SJSA1 (cell line): ENCODE results near the gene TEAD1. TPM values are rescaled to one million over a fixed set of nuclear protein-coding genes. Genes with fewer than 3 reads are reported as not detected.

Experiments
- DNase-seq, 2 experiments: peaks; one replicate each; pipeline ENCODE4 v3.0.0-alpha.2; 2015 to 2020; ENCODE audit warnings: low spot score in 2 of 2, low read depth in 1 of 2
- H3K27ac ChIP-seq: fragments of 250-450 bp; sonication (Bioruptor Pico); 2 replicates; pipeline ENCODE4 v1.5.1; 2020; ENCODE audit warnings: mild to moderate bottlenecking, moderate library complexity
- H3K27me3 ChIP-seq: fragments of 250-450 bp; sonication (Bioruptor Pico); replicated peaks from 2 replicates; pipeline ENCODE4 v1.5.1; 2020; ENCODE audit warnings: mild to moderate bottlenecking, moderate library complexity
- H3K36me3 ChIP-seq: fragments of 250-450 bp; sonication (Bioruptor Pico); 2 replicates; pipeline ENCODE4 v1.5.1; 2020; ENCODE audit warnings: mild to moderate bottlenecking
- H3K4me1 ChIP-seq: fragments of 250-450 bp; sonication (Bioruptor Pico); replicated peaks from 2 replicates; pipeline ENCODE4 v1.6.1; 2021; ENCODE audit warnings: mild to moderate bottlenecking
- H3K4me3 ChIP-seq: fragments of 250-450 bp; sonication (Bioruptor Pico); 2 replicates; pipeline ENCODE4 v1.5.1; 2020; ENCODE audit warnings: mild to moderate bottlenecking
- H3K9me3 ChIP-seq: fragments of 250-450 bp; sonication (Bioruptor Pico); replicated peaks from 2 replicates; pipeline ENCODE4 v1.5.1; 2020; ENCODE audit warnings: mild to moderate bottlenecking
- total RNA-seq: library from RNA; depleted of rRNA; stranded (reverse); fragments of >200 nt; shearing (Covaris generic); gene quantifications from 2 replicates; pipeline ENCODE4 v1.2.3, GENCODE V29; 2014

TEAD1 gene
- total RNA-seq, 1 experiment from 2014 or later: 123 TPM

- H3K27me3 ChIP-seq: 0 out of 2 replicates have a peak, but pooled peaks cover 4% of the 10 kb centered on the region
- no peaks in the 10 kb centered on the region for H3K9me3 ChIP-seq
- no peak overlapping the region for H3K4me3 ChIP-seq
- H3K4me1 ChIP-seq: no peaks in the 10 kb centered on the region
- H3K27ac ChIP-seq: no peak overlapping the region
- DNase-seq: no peak
- H3K36me3 ChIP-seq: peaks cover 38% of the 10 kb centered on the region
Measured at GRCh38 chr11:12930850-12931249, 256.6 kb downstream of the TEAD1 start.

- peaks cover 41% of the 10 kb centered on the region for H3K36me3 ChIP-seq
- no peaks in the 10 kb centered on the region for H3K27me3 ChIP-seq
- H3K4me1 ChIP-seq: no peaks in the 10 kb centered on the region
- H3K9me3 ChIP-seq: no peaks in the 10 kb centered on the region
- no peak overlapping the region for H3K27ac ChIP-seq
- no peak overlapping the region for H3K4me3 ChIP-seq
- DNase-seq: no peak
Measured at GRCh38 chr11:12932485-12932884, 258.3 kb downstream of the TEAD1 start.

DNA sequence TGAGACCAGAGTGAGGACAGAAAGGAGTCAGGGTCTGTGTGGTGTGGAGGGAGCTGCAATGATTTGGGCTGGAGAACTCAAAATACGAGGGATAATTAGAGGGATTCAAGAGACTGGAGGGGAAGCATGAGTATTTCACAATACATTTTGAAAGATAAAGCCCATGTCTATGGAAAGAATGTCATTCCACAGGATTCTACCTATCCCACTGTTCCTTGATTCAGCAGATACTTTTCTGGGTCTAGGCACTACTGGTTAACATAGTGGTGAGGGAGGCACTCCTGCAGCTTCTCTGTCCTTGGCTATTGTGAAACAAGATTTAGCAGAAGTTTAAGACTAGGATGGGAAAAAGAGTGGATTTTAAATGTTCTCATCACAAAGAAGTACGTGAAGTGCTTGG lies 262.0 kb downstream of the TEAD1 start:
- H3K36me3 ChIP-seq: peaks cover 60% of the 10 kb centered on the region
- H3K27ac ChIP-seq: no peak overlapping the region
- H3K9me3 ChIP-seq: no peaks in the 10 kb centered on the region

DNA sequence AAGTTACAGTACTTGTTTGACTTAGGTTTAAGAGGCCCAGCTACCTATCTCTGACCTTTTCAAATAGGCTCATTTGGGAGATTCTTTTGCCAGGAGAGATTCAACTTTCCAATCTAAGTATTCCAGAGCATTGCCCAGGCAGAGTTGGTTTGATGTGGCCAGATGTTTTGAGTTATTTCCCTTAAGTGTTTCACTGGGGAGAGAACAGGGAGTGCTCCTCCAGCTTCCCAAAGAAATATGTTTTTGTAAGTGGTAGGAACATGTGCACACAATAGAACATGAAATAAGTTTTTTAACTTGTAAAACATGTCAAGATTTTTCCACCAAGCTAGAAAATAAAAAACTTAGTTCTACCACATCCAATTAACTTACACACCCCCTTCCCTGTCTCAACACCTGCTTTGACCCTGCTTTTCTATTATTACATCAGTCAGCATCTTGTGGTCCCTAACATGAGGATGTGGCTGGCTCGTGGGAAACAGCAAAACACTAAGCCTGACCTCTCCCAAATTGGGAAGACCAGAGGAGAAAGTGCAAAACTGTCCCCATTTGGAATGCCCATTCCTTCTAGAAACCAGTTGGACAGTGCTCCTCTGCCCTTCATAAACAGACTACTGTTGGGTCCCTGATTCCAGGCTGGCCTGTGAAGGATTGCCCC lies 264.5 kb downstream of the TEAD1 start:
- Histone ChIP-seq H3K4me1 (no peaks in the 10 kb centered on the region), H3K9me3 (no peaks in the 10 kb centered on the region), H3K27ac (no peak overlapping the region), H3K36me3 (peaks cover 59% of the 10 kb centered on the region), H3K4me3 (no peak overlapping the region), H3K27me3 (peaks cover 10% of the 10 kb centered on the region)
- no peak for DNase-seq

More for the DNA sequence above, 262.0 kb downstream of the TEAD1 start:
- no peaks in the 10 kb centered on the region for H3K4me1 ChIP-seq
- DNase-seq: no peak
- H3K27me3 ChIP-seq: peaks cover 10% of the 10 kb centered on the region
- no peak overlapping the region for H3K4me3 ChIP-seq

- Histone ChIP-seq H3K9me3 (no peaks in the 10 kb centered on the region), H3K4me1 (no peaks in the 10 kb centered on the region), H3K36me3 (peaks cover 48% of the 10 kb centered on the region), H3K27ac (no peak overlapping the region), H3K4me3 (no peak overlapping the region), H3K27me3 (peaks cover 10% of the 10 kb centered on the region)
- DNase-seq: no peak
Measured at GRCh38 chr11:12941671-12942070, 267.4 kb downstream of the TEAD1 start.

- Histone ChIP-seq H3K4me3 (no peak overlapping the region), H3K27ac (no peak overlapping the region), H3K27me3 (peaks cover 10% of the 10 kb centered on the region), H3K9me3 (no peaks in the 10 kb centered on the region), H3K4me1 (no peaks in the 10 kb centered on the region), H3K36me3 (peaks cover 45% of the 10 kb centered on the region)
- DNase-seq: no peak
Measured at GRCh38 chr11:12942157-12942556, 267.9 kb downstream of the TEAD1 start.

DNA sequence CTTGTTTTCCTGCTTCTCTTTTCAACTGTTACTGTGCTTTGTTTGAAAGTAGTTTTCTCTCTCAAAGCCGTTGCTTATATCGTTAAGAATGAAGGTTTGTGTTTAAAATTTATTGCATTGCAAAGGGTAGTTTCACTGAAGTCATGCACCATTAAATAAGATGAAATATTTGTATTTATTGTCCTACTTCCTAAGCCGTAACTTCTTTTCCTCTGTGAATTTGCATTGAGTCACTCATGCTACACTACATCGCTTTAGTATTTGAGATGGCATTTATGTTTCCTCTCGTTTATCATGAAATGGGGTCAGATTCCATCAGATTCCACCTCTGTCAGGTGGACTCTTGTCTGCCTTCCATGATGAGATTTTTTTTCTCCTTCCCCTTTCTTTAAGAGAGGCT lies 269.1 kb downstream of the TEAD1 start:
- Histone ChIP-seq H3K4me1 (no peaks in the 10 kb centered on the region), H3K27me3 (peaks cover 7% of the 10 kb centered on the region), H3K36me3 (peaks cover 42% of the 10 kb centered on the region), H3K4me3 (no peak overlapping the region), H3K9me3 (no peaks in the 10 kb centered on the region), H3K27ac (no peak overlapping the region)
- DNase-seq: no peak

DNA sequence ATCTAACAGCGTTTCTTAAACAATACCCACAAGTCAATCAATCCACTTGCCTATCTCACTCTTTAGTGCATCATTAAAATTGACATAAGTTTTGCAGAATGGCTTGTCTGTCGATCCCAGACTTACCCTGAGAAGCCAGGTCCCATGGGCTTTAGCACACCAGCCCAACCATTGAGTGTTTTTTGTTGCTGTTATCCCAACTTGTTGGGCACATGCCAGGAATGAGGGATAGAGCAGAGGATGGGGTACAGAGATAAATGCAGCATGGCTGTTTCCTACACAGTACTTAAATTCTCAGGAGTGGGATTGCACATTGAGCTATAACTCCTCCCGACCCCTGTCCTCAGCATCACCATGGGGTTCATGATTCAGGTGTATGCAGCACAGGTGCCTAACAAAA lies 270.7 kb downstream of the TEAD1 start:
- no peak overlapping the region for H3K27ac ChIP-seq
- peaks cover 7% of the 10 kb centered on the region; the same call in 1 of the 2 replicates for H3K27me3 ChIP-seq
- no peaks in the 10 kb centered on the region for H3K9me3 ChIP-seq
- H3K4me1 ChIP-seq: no peaks in the 10 kb centered on the region
- no peak overlapping the region for H3K4me3 ChIP-seq
- no peak for DNase-seq
- H3K36me3 ChIP-seq: peaks cover 26% of the 10 kb centered on the region

- no peak for DNase-seq
- Histone ChIP-seq H3K4me3 (no peak overlapping the region), H3K4me1 (no peaks in the 10 kb centered on the region), H3K9me3 (peaks cover 6% of the 10 kb centered on the region; the same call in 1 of the 2 replicates), H3K27ac (no peak overlapping the region), H3K27me3 (0 out of 2 replicates have a peak, but pooled peaks cover 2% of the 10 kb centered on the region), H3K36me3 (no peaks in the 10 kb centered on the region)
Measured at GRCh38 chr11:12949453-12949852, 275.2 kb downstream of the TEAD1 start.

DNA sequence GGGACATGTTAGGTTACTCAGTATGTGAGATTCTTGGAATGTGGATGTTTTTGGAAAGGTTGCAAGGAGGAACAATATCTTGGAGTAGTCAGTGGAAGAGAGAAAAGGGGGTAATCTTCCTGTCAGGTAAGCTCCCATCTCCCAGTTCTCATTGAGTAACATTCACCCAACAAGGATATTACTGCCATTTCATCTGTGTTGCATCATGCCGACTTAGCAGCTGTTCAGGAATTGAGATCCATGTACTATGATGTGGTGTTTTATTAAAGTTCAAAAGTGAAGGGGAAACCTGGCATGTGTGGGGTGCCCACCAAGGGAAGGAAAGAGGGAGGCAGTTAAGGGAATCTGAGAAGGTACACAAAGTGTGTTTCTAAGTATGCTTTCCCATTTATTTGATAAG lies 276.4 kb downstream of the TEAD1 start:
- Histone ChIP-seq H3K27ac (no peak overlapping the region), H3K4me3 (no peak overlapping the region), H3K27me3 (0 out of 2 replicates have a peak, but pooled peaks cover 5% of the 10 kb centered on the region), H3K36me3 (no peaks in the 10 kb centered on the region), H3K9me3 (peaks cover 6% of the 10 kb centered on the region; the same call in 1 of the 2 replicates), H3K4me1 (no peaks in the 10 kb centered on the region)
- no peak for DNase-seq

GRCh38 chr11:12951376-12951775 lies 277.2 kb downstream of the TEAD1 start:
- H3K9me3 ChIP-seq: peaks cover 6% of the 10 kb centered on the region; the same call in 1 of the 2 replicates
- H3K36me3 ChIP-seq: no peaks in the 10 kb centered on the region
- DNase-seq: no peak
- no peaks in the 10 kb centered on the region for H3K4me1 ChIP-seq
- no peak overlapping the region for H3K27ac ChIP-seq
- 0 out of 2 replicates have a peak, but pooled peaks cover 5% of the 10 kb centered on the region for H3K27me3 ChIP-seq
- no peak overlapping the region for H3K4me3 ChIP-seq

DNA sequence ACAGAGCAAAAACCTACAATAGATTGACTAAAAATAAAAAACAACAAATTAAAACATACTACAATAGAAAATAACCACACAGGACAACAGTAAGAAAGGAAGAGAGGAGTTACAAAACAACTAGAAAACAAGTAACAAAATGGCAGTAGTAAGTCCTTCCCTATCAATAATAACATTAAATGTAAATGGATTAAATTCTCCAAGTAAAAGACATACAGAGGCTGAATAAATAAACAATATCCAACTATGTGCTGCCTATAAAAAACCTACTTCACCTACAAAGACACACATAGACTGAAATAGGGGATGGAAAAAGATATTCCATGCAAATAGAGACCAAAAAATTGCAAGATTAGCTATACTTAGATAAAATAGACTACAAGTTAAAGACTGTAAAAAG lies 277.9 kb downstream of the TEAD1 start:
- H3K9me3 ChIP-seq: peaks cover 6% of the 10 kb centered on the region; the same call in 1 of the 2 replicates
- H3K27ac ChIP-seq: no peak overlapping the region
- 0 out of 2 replicates have a peak, but pooled peaks cover 5% of the 10 kb centered on the region for H3K27me3 ChIP-seq
- H3K4me3 ChIP-seq: no peak overlapping the region
- no peak for DNase-seq
- no peaks in the 10 kb centered on the region for H3K36me3 ChIP-seq
- no peaks in the 10 kb centered on the region for H3K4me1 ChIP-seq

DNA sequence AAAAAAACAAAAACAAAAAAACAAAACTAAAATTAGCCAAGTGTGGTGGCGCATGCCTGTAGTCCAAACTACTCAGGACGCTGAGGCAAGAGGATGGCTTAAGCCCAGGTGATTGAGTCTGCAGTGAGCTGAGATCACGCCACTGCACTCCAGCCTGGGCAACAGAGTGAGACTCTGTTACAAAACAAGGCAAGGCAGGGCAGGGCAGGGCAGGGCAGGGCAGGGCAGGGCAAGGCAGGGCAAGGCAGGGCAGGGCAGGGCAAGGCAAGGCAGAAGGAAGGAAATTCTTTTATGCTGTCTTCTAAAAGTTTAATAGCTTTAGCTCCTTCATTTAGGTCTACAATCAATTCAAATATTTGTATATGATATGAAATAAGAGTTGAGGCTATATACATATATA lies 284.8 kb downstream of the TEAD1 start:
- Histone ChIP-seq H3K36me3 (no peaks in the 10 kb centered on the region), H3K4me1 (no peaks in the 10 kb centered on the region), H3K27ac (no peak overlapping the region), H3K27me3 (0 out of 2 replicates have a peak, but pooled peaks cover 5% of the 10 kb centered on the region), H3K9me3 (no peaks in the 10 kb centered on the region), H3K4me3 (no peak overlapping the region)
- no peak for DNase-seq

- Histone ChIP-seq H3K27me3 (0 out of 2 replicates have a peak, but pooled peaks cover 2% of the 10 kb centered on the region), H3K9me3 (no peaks in the 10 kb centered on the region), H3K4me1 (no peaks in the 10 kb centered on the region), H3K4me3 (no peak overlapping the region), H3K36me3 (no peaks in the 10 kb centered on the region), H3K27ac (no peak overlapping the region)
- no peak for DNase-seq
Measured at GRCh38 chr11:12961615-12962014, 287.4 kb downstream of the TEAD1 start.
